ENCODE results near the gene FOCAD. TPM values are rescaled to one million over a fixed set of nuclear protein-coding genes. Genes with fewer than 3 reads are reported as not detected.
A peak's percentile ranks its signal among the peaks of the same experiment; 100 is the strongest.

The FOCAD gene
- total RNA-seq, 1 donor from 2014 or later, result 25.5 TPM

- DNase-seq (no peak), ATAC-seq (peak; percentile 75)
- no peaks in the 10 kb centered on the region for H3K9me3 ChIP-seq
- no peak overlapping the region for H3K4me3 ChIP-seq
- no peaks in the 10 kb centered on the region for H3K27me3 ChIP-seq
- no peak for TF ChIP-seq CTCF (IDR thresholded peaks at IDR 0.05)
- H3K36me3 ChIP-seq, result peaks cover 10% of the 10 kb centered on the region
- H3K4me1 ChIP-seq, result peaks cover 22% of the 10 kb centered on the region
- intact Hi-C loops (cut with DNase I), result no loop called here
- H3K27ac ChIP-seq, result peak overlapping the region; percentile 49
These were observed 297.4 kb downstream of the FOCAD start for GRCh38 chr9:20981486-20981885.

GRCh38 chr9:20984506-20984905 is 300.4 kb downstream of the FOCAD start:
- peaks cover 29% of the 10 kb centered on the region for H3K4me1 ChIP-seq
- H3K36me3 ChIP-seq, result no peaks in the 10 kb centered on the region
- no peak overlapping the region for H3K27ac ChIP-seq
- ATAC-seq, result peak; percentile 30
- intact Hi-C loops (cut with DNase I), result no loop called here
- no peaks in the 10 kb centered on the region for H3K27me3 ChIP-seq
- no peak overlapping the region for H3K4me3 ChIP-seq
- H3K9me3 ChIP-seq, result no peaks in the 10 kb centered on the region
- no peak for DNase-seq
- TF ChIP-seq CTCF (IDR thresholded peaks at IDR 0.05), result no peak

- no peak overlapping the region for H3K27ac ChIP-seq
- no peak overlapping the region for H3K4me3 ChIP-seq
- H3K9me3 ChIP-seq, result no peaks in the 10 kb centered on the region
- intact Hi-C loops (cut with DNase I), result no loop called here
- no peaks in the 10 kb centered on the region for H3K27me3 ChIP-seq
- TF ChIP-seq CTCF (IDR thresholded peaks at IDR 0.05), result no peak
- H3K4me1 ChIP-seq, result peaks cover 32% of the 10 kb centered on the region
- DNase-seq, result no peak
- peaks cover 4% of the 10 kb centered on the region for H3K36me3 ChIP-seq
- no peak for ATAC-seq
These were observed 302.0 kb downstream of the FOCAD start for GRCh38 chr9:20985851-20986600.

GRCh38 chr9:20987521-20987920 is 303.5 kb downstream of the FOCAD start:
- H3K36me3 ChIP-seq, result peaks cover 10% of the 10 kb centered on the region
- H3K4me1 ChIP-seq, result peaks cover 21% of the 10 kb centered on the region
- no peaks in the 10 kb centered on the region for H3K9me3 ChIP-seq
- H3K27ac ChIP-seq, result no peak overlapping the region
- ATAC-seq (no peak), DNase-seq (no peak)
- intact Hi-C loops (cut with DNase I), result no loop called here
- H3K27me3 ChIP-seq, result no peaks in the 10 kb centered on the region
- no peak for TF ChIP-seq CTCF (IDR thresholded peaks at IDR 0.05)
- no peak overlapping the region for H3K4me3 ChIP-seq

GRCh38 chr9:20988061-20988460 is 304.0 kb downstream of the FOCAD start:
- DNase-seq (no peak), ATAC-seq (no peak)
- Histone ChIP-seq H3K9me3 (no peaks in the 10 kb centered on the region), H3K4me1 (peaks cover 21% of the 10 kb centered on the region), H3K27me3 (no peaks in the 10 kb centered on the region), H3K36me3 (peaks cover 10% of the 10 kb centered on the region), H3K4me3 (no peak overlapping the region), H3K27ac (no peak overlapping the region)
- intact Hi-C loops (cut with DNase I), result no loop called here
- no peak for TF ChIP-seq CTCF (IDR thresholded peaks at IDR 0.05)

Data from upper lobe of right lung (tissue), 1 donor.